NCI-H774 (cell line): ENCODE data around the gene IL9R.
"Not testable (repeated sequence)": the region's sequence is repeated elsewhere in the genome, so short reads cannot be mapped to it uniquely, and the experiment has no call there.

Experiments
- DNase-seq: peaks from one replicate; lab custom pipeline; 2025; lab: John Stamatoyannopoulos, UW

The IL9R gene

DNA sequence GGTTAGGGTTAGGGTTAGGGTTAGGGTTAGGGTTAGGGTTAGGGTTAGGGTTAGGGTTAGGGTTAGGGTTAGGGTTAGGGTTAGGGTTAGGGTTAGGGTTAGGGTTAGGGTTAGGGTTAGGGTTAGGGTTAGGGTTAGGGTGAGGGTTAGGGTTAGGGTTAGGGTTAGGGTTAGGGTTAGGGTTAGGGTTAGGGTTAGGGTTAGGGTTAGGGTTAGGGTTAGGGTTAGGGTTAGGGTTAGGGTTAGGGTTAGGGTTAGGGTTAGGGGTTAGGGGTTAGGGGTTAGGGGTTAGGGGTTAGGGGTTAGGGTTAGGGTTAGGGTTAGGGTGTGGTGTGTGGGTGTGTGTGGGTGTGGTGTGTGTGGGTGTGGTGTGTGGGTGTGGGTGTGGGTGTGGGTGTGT is 33.0 kb downstream of the IL9R start:
- not testable (repeated sequence) for DNase-seq
